Measurements from ENCODE around the gene ZMYM4.

The ZMYM4 gene

GRCh38 chr1:35259561-35259960 is 8.9 kb upstream of the ZMYM4 start:
- no peaks in the 10 kb centered on the region for H3K27me3 ChIP-seq (ENCODE audit: insufficient read depth, low read length)
- no peaks in the 10 kb centered on the region for H3K9me3 ChIP-seq (ENCODE audit: low read length)
- no peak overlapping the region for H2AFZ ChIP-seq (ENCODE audit: low read depth, low read length)
- no peaks in the 10 kb centered on the region for H3K4me1 ChIP-seq (ENCODE audit: insufficient read depth, low read length)
- no peak overlapping the region for H3K4me3 ChIP-seq (ENCODE audit: low read length)
- no peaks in the 10 kb centered on the region for H3K36me3 ChIP-seq (ENCODE audit: insufficient read depth, low read length)

DNA sequence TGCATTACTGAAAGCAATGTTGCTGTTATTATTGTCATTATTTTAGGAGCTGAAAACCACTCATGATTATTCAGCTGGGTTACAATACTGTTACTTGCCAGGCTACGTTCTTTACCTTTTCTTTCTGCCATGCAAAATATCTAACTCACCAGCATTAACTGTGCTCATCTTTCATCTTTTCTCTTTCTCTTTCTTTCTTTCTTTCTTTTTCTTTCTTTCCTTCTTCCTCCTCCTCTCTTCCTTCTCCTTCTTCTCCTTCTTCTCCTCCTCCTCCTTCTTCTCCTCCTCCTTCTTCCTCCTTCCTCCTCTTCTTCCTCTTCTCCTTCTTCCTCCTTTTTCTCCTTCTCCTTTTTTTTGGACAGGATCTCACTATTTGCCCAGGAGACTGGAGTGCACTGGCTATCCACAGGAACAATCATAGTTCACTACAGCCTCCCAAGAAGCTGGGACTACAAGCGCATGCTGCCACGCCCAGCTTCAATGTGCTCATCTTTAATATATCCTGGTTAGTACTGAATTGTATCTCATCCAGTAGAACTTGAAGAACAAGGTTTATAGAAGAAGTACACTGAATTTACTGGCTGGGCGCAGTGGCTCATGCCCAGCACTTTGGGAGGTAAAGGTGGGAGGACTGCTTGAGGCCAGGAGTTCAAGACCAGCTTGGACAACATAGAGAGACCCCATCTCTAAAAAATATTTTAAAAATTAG is 6.9 kb upstream of the ZMYM4 start:
- Histone ChIP-seq H2AFZ (ENCODE audit: low read depth, low read length) (no peak overlapping the region), H3K4me3 (ENCODE audit: low read length) (no peak overlapping the region), H3K9me3 (ENCODE audit: low read length) (no peaks in the 10 kb centered on the region), H3K27me3 (ENCODE audit: insufficient read depth, low read length) (no peaks in the 10 kb centered on the region), H3K4me1 (ENCODE audit: insufficient read depth, low read length) (peaks cover 8% of the 10 kb centered on the region), H3K36me3 (ENCODE audit: insufficient read depth, low read length) (no peaks in the 10 kb centered on the region)

DNA sequence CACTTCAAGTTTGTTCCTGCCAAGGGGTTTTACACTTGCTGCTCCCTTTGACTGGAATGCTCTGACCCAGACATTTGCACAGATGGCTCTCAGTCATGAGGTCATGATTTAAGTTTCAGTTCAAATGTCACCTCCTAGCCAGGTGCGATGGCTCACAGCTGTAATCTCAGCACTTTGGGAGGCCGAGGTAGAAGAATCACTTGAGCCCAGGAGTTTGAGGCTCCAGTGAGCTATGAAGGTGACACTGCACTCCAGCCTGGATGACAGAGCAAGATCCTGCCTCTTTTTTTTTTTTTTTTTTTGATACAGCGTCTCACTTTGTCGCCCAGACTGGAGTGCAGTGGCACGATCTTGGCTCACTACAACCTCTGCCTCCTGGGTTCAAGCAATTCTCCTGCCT is 4.5 kb upstream of the ZMYM4 start:
- Histone ChIP-seq H3K9me3 (ENCODE audit: low read length) (no peaks in the 10 kb centered on the region), H3K36me3 (ENCODE audit: insufficient read depth, low read length) (no peaks in the 10 kb centered on the region), H3K4me3 (ENCODE audit: low read length) (no peak overlapping the region), H3K4me1 (ENCODE audit: insufficient read depth, low read length) (peaks cover 16% of the 10 kb centered on the region), H2AFZ (ENCODE audit: low read depth, low read length) (no peak overlapping the region), H3K27me3 (ENCODE audit: insufficient read depth, low read length) (no peaks in the 10 kb centered on the region)

DNA sequence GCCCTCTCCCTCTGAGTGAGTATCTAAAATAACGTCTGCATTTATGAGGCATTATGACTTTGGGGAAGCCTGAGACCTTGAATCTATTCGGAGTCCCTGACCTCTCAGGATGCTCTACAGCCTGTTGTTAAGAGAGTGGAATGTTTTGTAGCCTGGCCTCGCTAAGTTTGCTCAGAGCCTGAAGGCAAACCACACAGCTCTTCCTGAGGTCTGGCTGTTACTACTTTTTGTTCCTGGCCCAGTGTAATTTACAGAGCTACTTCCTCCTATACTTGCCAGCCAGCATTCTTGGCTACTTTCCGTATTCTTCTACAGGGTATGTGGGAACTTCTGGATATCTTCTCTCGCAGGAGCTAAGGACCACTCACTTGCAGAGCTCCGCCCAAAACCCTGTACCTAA is 3.6 kb upstream of the ZMYM4 start:
- Histone ChIP-seq H2AFZ (ENCODE audit: low read depth, low read length) (peak overlapping the region; percentile 27), H3K9me3 (ENCODE audit: low read length) (no peaks in the 10 kb centered on the region), H3K36me3 (ENCODE audit: insufficient read depth, low read length) (no peaks in the 10 kb centered on the region), H3K4me1 (ENCODE audit: insufficient read depth, low read length) (peaks cover 21% of the 10 kb centered on the region), H3K27me3 (ENCODE audit: insufficient read depth, low read length) (no peaks in the 10 kb centered on the region), H3K4me3 (ENCODE audit: low read length) (no peak overlapping the region)

GRCh38 chr1:35266306-35266705 is 2.2 kb upstream of the ZMYM4 start:
- Histone ChIP-seq H3K4me3 (ENCODE audit: low read length) (no peak overlapping the region), H3K27me3 (ENCODE audit: insufficient read depth, low read length) (no peaks in the 10 kb centered on the region), H2AFZ (ENCODE audit: low read depth, low read length) (no peak overlapping the region), H3K4me1 (ENCODE audit: insufficient read depth, low read length) (peaks cover 25% of the 10 kb centered on the region), H3K36me3 (ENCODE audit: insufficient read depth, low read length) (peaks cover 7% of the 10 kb centered on the region), H3K9me3 (ENCODE audit: low read length) (no peaks in the 10 kb centered on the region)

DNA sequence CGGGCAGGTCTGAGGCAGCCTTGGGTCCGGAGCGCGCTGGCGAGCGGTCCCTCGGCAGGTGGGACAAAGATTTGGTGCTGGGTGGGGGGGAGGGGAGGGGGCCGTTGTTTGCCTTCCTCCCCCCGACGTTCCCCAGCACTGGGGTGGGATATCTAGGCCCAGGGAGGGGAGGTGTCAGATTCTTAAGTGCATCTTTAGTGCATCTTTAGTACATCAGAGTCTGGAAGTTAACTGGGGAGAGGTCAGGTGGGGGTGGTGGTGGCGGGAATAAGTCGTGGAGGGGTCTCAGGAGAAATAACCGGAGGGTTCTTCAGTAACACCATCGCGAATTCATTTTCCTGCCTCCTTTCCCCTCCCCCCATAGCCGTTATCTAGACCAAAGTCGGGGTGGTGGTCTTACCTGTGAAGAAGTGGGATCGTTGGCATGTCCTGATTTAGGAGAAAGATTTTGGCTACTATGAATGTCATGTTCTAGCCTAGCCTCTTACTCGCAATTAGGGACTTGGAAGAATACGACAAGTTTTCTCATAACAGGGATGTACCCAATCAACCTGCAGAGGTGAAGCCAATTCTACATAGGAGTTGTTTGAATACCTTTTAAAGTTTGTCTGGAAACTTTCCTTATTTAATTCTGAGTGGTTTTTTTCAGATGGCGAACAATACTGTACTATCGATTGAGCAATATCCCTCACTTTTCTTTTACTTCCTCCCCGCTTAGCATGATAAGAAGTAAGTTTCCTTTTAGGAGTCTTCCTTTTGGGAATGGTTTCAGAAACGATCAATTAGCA is 886 bp downstream of the ZMYM4 start:
- Histone ChIP-seq H3K36me3 (ENCODE audit: insufficient read depth, low read length) (peaks cover 14% of the 10 kb centered on the region), H3K4me3 (ENCODE audit: low read length) (peak overlapping the region; percentile 86), H3K9me3 (ENCODE audit: low read length) (no peaks in the 10 kb centered on the region), H3K27me3 (ENCODE audit: insufficient read depth, low read length) (no peaks in the 10 kb centered on the region), H2AFZ (ENCODE audit: low read depth, low read length) (peak overlapping the region; percentile 70), H3K4me1 (ENCODE audit: insufficient read depth, low read length) (peaks cover 25% of the 10 kb centered on the region)

GRCh38 chr1:35269989-35270289 is 1.4 kb downstream of the ZMYM4 start:
- no peaks in the 10 kb centered on the region for H3K27me3 ChIP-seq (ENCODE audit: insufficient read depth, low read length)
- H2AFZ ChIP-seq (ENCODE audit: low read depth, low read length): no peak overlapping the region
- peaks cover 24% of the 10 kb centered on the region for H3K4me1 ChIP-seq (ENCODE audit: insufficient read depth, low read length)
- no peaks in the 10 kb centered on the region for H3K9me3 ChIP-seq (ENCODE audit: low read length)
- H3K36me3 ChIP-seq (ENCODE audit: insufficient read depth, low read length): peaks cover 16% of the 10 kb centered on the region
- H3K4me3 ChIP-seq (ENCODE audit: low read length): peak overlapping the region; percentile 86

DNA sequence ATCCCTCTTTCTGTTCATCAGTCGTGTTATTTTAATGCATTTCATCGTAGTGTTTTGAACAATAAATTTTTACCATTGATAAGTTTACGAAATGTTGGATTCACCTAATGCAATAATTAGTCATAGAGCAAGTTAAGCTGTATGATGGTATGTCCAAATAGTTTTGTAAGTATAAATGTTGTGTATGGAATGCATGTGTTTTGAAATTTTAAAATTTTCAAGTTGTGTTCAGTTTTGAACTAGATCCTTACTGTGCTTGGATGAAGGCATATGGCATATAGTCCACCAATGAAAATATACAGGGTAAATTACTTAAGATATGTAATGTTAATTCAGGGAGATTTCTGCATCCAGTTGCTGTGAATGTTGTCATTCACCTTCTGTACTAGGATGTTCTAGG is 2.3 kb downstream of the ZMYM4 start:
- Histone ChIP-seq H3K36me3 (ENCODE audit: insufficient read depth, low read length) (peaks cover 16% of the 10 kb centered on the region), H3K27me3 (ENCODE audit: insufficient read depth, low read length) (no peaks in the 10 kb centered on the region), H3K4me1 (ENCODE audit: insufficient read depth, low read length) (peaks cover 18% of the 10 kb centered on the region), H3K4me3 (ENCODE audit: low read length) (no peak overlapping the region), H2AFZ (ENCODE audit: low read depth, low read length) (no peak overlapping the region), H3K9me3 (ENCODE audit: low read length) (no peaks in the 10 kb centered on the region)

- peaks cover 12% of the 10 kb centered on the region for H3K9me3 ChIP-seq (ENCODE audit: low read length)
- H3K4me1 ChIP-seq (ENCODE audit: insufficient read depth, low read length): peaks cover 9% of the 10 kb centered on the region
- H3K36me3 ChIP-seq (ENCODE audit: insufficient read depth, low read length): peaks cover 24% of the 10 kb centered on the region
- H3K4me3 ChIP-seq (ENCODE audit: low read length): no peak overlapping the region
- H2AFZ ChIP-seq (ENCODE audit: low read depth, low read length): no peak overlapping the region
- H3K27me3 ChIP-seq (ENCODE audit: insufficient read depth, low read length): no peaks in the 10 kb centered on the region
Observed at GRCh38 chr1:35274197-35274596, 5.7 kb downstream of the ZMYM4 start.

DNA sequence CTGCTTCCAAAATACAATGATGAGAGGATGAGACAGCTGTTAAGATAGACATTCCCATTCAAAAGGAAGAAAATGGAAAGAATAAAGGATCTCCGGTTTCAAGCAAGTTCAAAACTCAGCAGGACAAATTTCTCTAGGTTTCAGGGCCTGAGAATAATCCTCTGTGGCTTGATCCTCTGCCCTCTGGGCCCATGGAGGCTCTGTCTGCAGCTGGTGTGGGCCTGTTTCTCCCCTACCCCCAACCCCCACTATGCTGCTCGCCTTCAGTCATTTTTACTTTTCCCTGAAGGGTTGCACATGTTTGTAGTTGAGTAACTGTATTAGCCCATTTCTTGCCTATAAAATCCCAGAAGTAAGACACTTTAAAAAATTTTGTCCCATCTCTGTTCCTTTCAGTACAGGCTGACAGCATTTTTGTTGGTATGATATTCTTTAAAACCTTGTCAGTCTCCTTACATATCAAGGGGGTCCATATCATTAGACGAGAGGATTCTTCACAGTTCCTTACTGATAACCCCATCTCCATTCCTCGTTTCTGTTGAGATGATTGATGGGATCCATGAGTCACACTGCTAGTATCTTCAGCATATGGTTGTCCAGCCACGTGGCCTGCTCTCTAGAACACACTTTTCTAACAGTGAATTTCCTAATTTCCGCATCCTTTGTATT is 10.5 kb downstream of the ZMYM4 start:
- no peak overlapping the region for H3K4me3 ChIP-seq (ENCODE audit: low read length)
- H3K4me1 ChIP-seq (ENCODE audit: insufficient read depth, low read length): no peaks in the 10 kb centered on the region
- H3K9me3 ChIP-seq (ENCODE audit: low read length): peaks cover 35% of the 10 kb centered on the region
- peaks cover 24% of the 10 kb centered on the region for H3K36me3 ChIP-seq (ENCODE audit: insufficient read depth, low read length)
- no peak overlapping the region for H2AFZ ChIP-seq (ENCODE audit: low read depth, low read length)
- H3K27me3 ChIP-seq (ENCODE audit: insufficient read depth, low read length): no peaks in the 10 kb centered on the region

GRCh38 chr1:35279555-35279904 is 11.0 kb downstream of the ZMYM4 start:
- Histone ChIP-seq H2AFZ (ENCODE audit: low read depth, low read length) (no peak overlapping the region), H3K27me3 (ENCODE audit: insufficient read depth, low read length) (no peaks in the 10 kb centered on the region), H3K4me1 (ENCODE audit: insufficient read depth, low read length) (no peaks in the 10 kb centered on the region), H3K9me3 (ENCODE audit: low read length) (peaks cover 37% of the 10 kb centered on the region), H3K4me3 (ENCODE audit: low read length) (no peak overlapping the region), H3K36me3 (ENCODE audit: insufficient read depth, low read length) (peaks cover 27% of the 10 kb centered on the region)

DNA sequence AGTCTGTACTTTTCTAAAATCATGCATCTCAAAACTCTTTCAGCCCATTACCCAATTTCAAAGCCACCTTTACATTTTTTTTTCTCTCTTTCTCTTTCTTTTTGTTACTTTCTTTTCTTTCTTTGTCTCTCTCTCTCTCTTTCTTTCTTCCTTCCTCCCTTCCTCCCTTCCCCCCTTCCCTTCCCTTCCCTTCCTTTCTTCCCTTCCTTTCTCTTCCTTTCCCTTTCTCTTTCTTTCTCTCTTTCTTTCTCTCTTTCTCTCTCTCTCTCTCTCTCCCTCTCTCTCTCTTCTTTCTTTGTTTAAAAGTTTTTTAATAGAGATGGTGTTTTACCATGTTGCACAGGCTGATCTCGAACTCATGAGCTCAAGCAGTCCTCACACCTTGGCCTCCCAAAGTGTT is 11.5 kb downstream of the ZMYM4 start:
- Histone ChIP-seq H3K4me3 (ENCODE audit: low read length) (no peak overlapping the region), H3K4me1 (ENCODE audit: insufficient read depth, low read length) (no peaks in the 10 kb centered on the region), H3K27me3 (ENCODE audit: insufficient read depth, low read length) (no peaks in the 10 kb centered on the region), H3K9me3 (ENCODE audit: low read length) (peaks cover 39% of the 10 kb centered on the region), H2AFZ (ENCODE audit: low read depth, low read length) (no peak overlapping the region), H3K36me3 (ENCODE audit: insufficient read depth, low read length) (peaks cover 26% of the 10 kb centered on the region)

GRCh38 chr1:35281565-35281964 is 13.1 kb downstream of the ZMYM4 start:
- Histone ChIP-seq H3K9me3 (ENCODE audit: low read length) (peaks cover 45% of the 10 kb centered on the region), H3K27me3 (ENCODE audit: insufficient read depth, low read length) (no peaks in the 10 kb centered on the region), H3K4me1 (ENCODE audit: insufficient read depth, low read length) (no peaks in the 10 kb centered on the region), H3K4me3 (ENCODE audit: low read length) (no peak overlapping the region), H2AFZ (ENCODE audit: low read depth, low read length) (no peak overlapping the region), H3K36me3 (ENCODE audit: insufficient read depth, low read length) (peaks cover 35% of the 10 kb centered on the region)
